ENCODE data around the gene ACSF3. TPM values are rescaled to one million over a fixed set of nuclear protein-coding genes. Genes with fewer than 3 reads are reported as not detected.
A peak's percentile ranks its signal among the peaks of the same experiment; 100 is the strongest.

ACSF3 gene
- total RNA-seq, 1 donor from 2014 or later: 32.0 TPM

GRCh38 chr16:89197633-89198416 lies 104.2 kb downstream of the ACSF3 start:
- no peak for ATAC-seq
- intact Hi-C loops (cut with DNase I): no loop called here
- DNase-seq: no peak
- no peak overlapping the region for H3K27ac ChIP-seq
- H3K9me3 ChIP-seq: no peaks in the 10 kb centered on the region
- no peak for TF ChIP-seq CTCF (IDR thresholded peaks at IDR 0.05)
- peaks cover 4% of the 10 kb centered on the region for H3K4me1 ChIP-seq
- H3K27me3 ChIP-seq: peaks cover 38% of the 10 kb centered on the region
- no peak overlapping the region for H3K4me3 ChIP-seq
- H3K36me3 ChIP-seq: no peaks in the 10 kb centered on the region

- peaks cover 4% of the 10 kb centered on the region for H3K4me1 ChIP-seq
- intact Hi-C loops (cut with DNase I): no loop called here
- ATAC-seq (no peak), DNase-seq (peak; percentile 65)
- H3K9me3 ChIP-seq: no peaks in the 10 kb centered on the region
- no peak for TF ChIP-seq CTCF (IDR thresholded peaks at IDR 0.05)
- H3K36me3 ChIP-seq: no peaks in the 10 kb centered on the region
- no peak overlapping the region for H3K27ac ChIP-seq
- H3K27me3 ChIP-seq: peaks cover 41% of the 10 kb centered on the region
- no peak overlapping the region for H3K4me3 ChIP-seq
These were observed 105.0 kb downstream of the ACSF3 start for GRCh38 chr16:89198417-89199240.

- DNase-seq: peak; percentile 65
- peaks cover 43% of the 10 kb centered on the region for H3K27me3 ChIP-seq
- peaks cover 4% of the 10 kb centered on the region for H3K4me1 ChIP-seq
- no peak for ATAC-seq
- intact Hi-C loops (cut with DNase I): no loop called here
- no peaks in the 10 kb centered on the region for H3K9me3 ChIP-seq
- no peaks in the 10 kb centered on the region for H3K36me3 ChIP-seq
- H3K27ac ChIP-seq: peak overlapping the region; percentile 65
- peak overlapping the region; percentile 40 for H3K4me3 ChIP-seq
- TF ChIP-seq CTCF (IDR thresholded peaks at IDR 0.05): no peak
These were observed 105.8 kb downstream of the ACSF3 start for GRCh38 chr16:89199241-89200123.

- Histone ChIP-seq H3K27me3 (peaks cover 47% of the 10 kb centered on the region), H3K27ac (peak within 1 kb of the TSS; percentile 65), H3K9me3 (no peaks in the 10 kb centered on the region), H3K36me3 (no peaks in the 10 kb centered on the region), H3K4me3 (peak within 1 kb of the TSS; percentile 40), H3K4me1 (peaks cover 4% of the 10 kb centered on the region)
- TF ChIP-seq CTCF (IDR thresholded peaks at IDR 0.05): no peak
- ATAC-seq (peak; percentile 57), DNase-seq (peak; percentile 88)
- intact Hi-C loops (cut with DNase I): no loop called here
These were observed 106.6 kb downstream of the ACSF3 start, which contains the start of gene SLC22A31 for GRCh38 chr16:89200124-89200849. Gene SLC22A31, minus strand, starts transcription at chr16:89200537. Its CDS starts 36 bp downstream, at chr16:89200501.

All from upper lobe of right lung (tissue), 1 donor.